GM18526 (cell line): ENCODE data around the gene RHOD.

ENCODE experiments used
- POLR2A ChIP-seq: IDR thresholded peaks from 3 replicates; pipeline ENCODE4 v1.6.1; 2011; ENCODE audit not compliant: insufficient read length; ENCODE audit errors: extremely low read depth

Gene RHOD

DNA sequence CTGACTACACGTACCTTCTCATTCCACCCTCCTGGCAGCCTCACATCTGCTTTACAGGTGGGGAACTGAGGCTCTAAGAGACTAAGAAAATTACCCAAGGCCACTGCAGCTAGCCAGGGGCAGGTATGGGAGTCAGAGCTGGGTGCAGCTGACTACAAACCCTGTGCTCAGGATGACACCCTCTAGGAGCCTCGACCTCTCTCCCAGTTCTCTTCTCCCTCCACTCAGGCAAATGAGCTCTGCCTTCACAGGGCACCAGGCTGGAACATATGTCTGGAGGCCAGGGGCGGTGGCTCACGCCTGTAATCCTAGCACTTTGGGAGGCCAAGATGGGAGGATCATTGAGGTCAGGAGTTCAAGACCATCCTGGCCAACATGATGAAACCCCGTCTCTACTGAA lies 29.7 kb upstream of the RHOD start:
- TF ChIP-seq POLR2A = no peak

- TF ChIP-seq POLR2A = no peak
These were observed 29.1 kb upstream of the RHOD start for GRCh38 chr11:67027483-67027930.

DNA sequence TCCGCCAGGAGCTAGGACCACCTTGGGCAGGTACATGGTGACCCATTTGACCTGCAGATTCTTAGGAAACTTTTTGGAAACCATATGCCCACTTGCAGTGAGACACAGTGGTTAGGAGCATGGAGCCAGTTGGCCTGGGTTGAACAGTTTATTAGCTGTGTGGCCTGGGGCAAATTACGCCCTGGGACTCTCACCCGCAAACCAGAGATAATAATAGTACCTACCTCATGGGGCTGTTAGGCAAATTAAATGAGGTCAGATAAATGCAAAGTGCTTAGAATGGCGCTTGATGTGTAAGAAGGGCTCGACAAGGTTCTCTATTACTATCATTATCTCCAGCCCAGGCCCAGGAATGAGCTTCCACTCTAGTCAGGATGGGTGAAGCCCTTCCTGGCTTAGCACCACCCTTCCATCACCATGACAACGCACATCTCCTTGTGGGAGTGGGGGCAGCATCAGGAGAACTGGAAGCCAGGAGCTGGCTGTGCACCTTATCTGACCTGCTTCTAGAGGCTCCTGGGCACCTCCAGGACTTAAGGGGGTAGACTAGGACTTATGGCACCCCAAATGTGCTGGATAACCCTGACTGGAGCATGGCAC lies 28.6 kb upstream of the RHOD start:
- no peak for TF ChIP-seq POLR2A

GRCh38 chr11:67029146-67029545 lies 27.5 kb upstream of the RHOD start:
- TF ChIP-seq POLR2A = no peak

GRCh38 chr11:67030976-67031375 lies 25.7 kb upstream of the RHOD start:
- no peak for TF ChIP-seq POLR2A

GRCh38 chr11:67031791-67032561 lies 24.7 kb upstream of the RHOD start:
- no peak for TF ChIP-seq POLR2A

GRCh38 chr11:67032830-67033551 lies 23.7 kb upstream of the RHOD start:
- TF ChIP-seq POLR2A = no peak

DNA sequence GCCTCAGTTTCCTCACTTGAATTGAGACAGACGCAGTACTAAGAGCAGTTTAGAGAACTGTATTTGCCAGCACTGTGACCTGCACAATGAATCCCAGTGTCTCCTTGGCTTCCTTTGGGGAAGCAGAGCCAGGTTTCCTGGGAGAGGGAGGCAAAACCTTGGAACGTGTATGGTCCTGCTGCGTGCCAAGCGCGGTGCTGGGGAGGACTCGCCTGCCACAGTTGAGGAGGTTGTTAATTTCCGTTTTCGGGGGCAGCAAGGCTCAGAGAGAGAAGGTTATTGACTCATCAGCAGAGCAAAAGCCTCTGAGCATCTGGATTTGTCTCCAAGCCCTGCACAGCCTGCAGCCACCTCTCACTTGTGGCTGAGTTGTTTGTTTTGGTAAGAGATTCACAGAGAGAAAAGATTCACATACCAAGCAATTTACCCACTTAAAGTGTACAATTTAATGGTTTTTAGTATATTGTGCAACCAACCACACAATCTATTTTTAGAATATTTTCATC lies 22.9 kb upstream of the RHOD start:
- no peak for TF ChIP-seq POLR2A

DNA sequence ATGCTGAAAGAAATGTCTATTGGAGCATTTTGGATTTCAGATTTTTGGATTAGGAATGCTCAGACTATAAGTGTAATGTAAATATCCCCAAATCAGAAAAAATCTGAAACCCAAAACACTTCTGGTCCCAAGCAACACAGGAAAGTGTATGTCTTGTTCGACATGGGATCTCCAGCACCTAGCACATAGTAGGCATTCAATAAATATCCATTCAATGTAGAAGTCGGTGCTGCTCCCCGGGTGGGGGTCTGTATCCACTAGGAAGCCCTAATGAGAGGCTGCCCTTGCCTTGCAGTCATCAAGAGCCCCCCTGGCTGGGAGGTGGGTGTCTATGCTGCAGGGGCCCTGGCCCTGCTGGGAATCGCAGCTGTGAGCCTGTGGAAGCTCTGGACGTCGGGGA lies 22.3 kb upstream of the RHOD start:
- no peak for TF ChIP-seq POLR2A

DNA sequence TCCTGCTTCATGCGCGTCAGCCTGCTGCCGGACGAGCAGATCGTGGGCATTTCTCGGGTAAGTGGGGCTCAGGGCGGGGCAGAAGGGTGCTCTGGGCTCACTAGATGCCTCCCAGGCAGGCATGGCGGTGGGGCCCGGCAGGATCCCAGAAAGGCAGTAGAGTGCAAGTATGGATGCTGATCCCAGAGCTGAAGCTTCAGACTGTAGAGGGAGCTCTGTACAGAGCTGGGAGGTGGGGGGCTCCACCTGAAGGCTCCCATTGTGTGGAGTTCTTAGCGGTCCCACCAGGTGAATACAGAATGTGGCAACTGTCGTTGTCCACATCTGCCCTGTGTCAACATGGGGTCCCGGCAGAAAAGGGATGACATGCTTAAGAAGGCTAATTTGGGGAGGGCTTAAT lies 16.5 kb upstream of the RHOD start:
- no peak for TF ChIP-seq POLR2A

GRCh38 chr11:67041602-67042001 lies 15.0 kb upstream of the RHOD start:
- no peak for TF ChIP-seq POLR2A

DNA sequence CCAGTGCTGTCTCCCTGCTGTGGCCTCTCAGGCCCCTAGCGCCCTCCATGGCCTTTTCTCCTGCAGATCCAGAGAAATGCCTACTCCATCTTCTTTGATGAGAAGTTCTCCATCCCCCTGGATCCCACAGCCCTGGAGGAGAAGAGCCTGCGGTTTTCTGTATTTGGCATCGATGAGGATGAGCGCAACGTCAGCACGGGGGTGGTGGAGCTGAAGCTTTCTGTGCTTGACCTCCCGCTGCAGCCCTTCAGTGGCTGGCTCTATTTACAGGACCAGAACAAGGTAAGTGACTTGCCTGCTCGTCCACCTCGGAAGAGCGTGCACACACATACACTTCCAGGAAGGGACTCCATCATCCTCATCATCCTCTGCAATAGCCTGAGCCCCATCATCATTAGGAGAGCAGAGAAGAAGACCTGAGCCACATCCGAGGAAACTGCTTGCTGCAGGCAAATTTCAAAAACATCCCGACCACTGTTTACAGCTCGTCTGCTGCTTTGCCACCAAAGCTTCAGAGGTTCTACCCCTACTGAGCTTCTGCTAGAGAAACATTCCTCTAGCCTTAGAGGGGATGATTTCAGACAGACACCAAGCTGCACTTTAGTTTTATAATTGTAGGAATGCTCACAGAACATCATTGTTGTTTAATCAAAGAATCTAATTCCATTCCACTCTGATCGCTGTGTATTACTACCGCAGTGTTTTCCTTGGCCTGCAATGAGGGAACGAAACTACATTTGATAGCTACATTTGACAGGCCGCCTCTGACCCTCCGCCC lies 12.9 kb upstream of the RHOD start:
- no peak for TF ChIP-seq POLR2A

GRCh38 chr11:67044496-67044895 lies 12.2 kb upstream of the RHOD start:
- TF ChIP-seq POLR2A = no peak

DNA sequence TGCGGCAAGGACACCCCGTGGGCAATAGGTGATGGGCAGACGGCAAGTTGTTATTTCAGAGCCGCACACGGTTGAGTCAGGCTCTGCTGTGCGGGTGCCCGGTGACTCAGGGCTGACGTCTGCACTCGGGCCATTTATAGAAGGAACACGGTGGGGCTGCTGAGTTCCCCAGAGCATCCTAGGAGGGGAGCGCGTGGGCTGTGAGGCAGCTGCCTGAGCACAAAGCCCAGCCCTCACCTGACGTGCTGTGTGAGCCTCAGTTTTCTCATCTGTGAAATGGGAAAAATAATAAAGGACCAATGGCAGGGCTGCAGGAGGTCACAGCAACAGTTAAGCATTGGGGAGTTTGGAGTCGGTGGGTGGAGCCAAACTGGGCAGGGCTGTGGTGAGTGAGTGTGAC lies 11.3 kb upstream of the RHOD start:
- no peak for TF ChIP-seq POLR2A

GRCh38 chr11:67048515-67049130 lies 8.0 kb upstream of the RHOD start:
- no peak for TF ChIP-seq POLR2A
